H1 (cell line): ENCODE data around the gene RARA. TPM values are rescaled to one million over a fixed set of nuclear protein-coding genes. Genes with fewer than 3 reads are reported as not detected.
"Not testable (repeated sequence)": the region's sequence is repeated elsewhere in the genome, so short reads cannot be mapped to it uniquely, and the experiment has no call there.

Source experiments
- CTCF ChIA-PET: fragments of 300-600 bp; sonication (Branson Sonifier 250); formaldehyde crosslinking; loops from one replicate; lab custom pipeline; 2021; ENCODE audit not compliant: partially characterized antibody; lab: Charles Lee
- POLR2A ChIA-PET: fragments of 300-600 bp; sonication (Branson Sonifier 250); formaldehyde crosslinking; loops from one replicate; lab custom pipeline; 2021; ENCODE audit warnings: inconsistent platforms; ENCODE audit not compliant: partially characterized antibody; lab: Charles Lee
- DNase-seq, 2 experiments: peaks; one replicate each; pipeline versions ENCODE4 v3.0.0 to v3.0.0-alpha.2; 2010 to 2022; ENCODE audit warnings: low spot score in 2 of 2, low read depth in 1 of 2, mixed read lengths in 1 of 2
- FAIRE-seq: peaks from 2 replicates; lab custom pipeline; 2011; peaks lifted over from hg19 to GRCh38; lab: Jason Lieb, UNC
- H2AFZ ChIP-seq: 2 replicates; pipeline ENCODE4 v1.8.1; 2012; ENCODE audit warnings: low read length, inconsistent platforms
- H2AK5ac ChIP-seq: 2 replicates; pipeline ENCODE4 v1.6.1; 2013; ENCODE audit warnings: low read depth, low read length
- H2BK120ac ChIP-seq: replicated peaks from 2 replicates; pipeline ENCODE3; 2013; ENCODE audit warnings: low read depth, low read length, inconsistent platforms
- H2BK12ac ChIP-seq: 2 replicates; pipeline ENCODE4 v1.6.1; 2013; ENCODE audit warnings: low read depth, low read length
- H2BK15ac ChIP-seq: 2 replicates; pipeline ENCODE4 v1.6.1; 2013; ENCODE audit warnings: low read length
- H2BK20ac ChIP-seq: 2 replicates; pipeline ENCODE4 v1.6.1; 2013; ENCODE audit warnings: low read length
- H2BK5ac ChIP-seq: 2 replicates; pipeline ENCODE4 v1.6.1; 2013; ENCODE audit warnings: low read depth, low read length
- H3K14ac ChIP-seq: 2 replicates; pipeline ENCODE4 v1.6.1; 2013; ENCODE audit warnings: inconsistent platforms; ENCODE audit not compliant: insufficient read length
- H3K18ac ChIP-seq: 2 replicates; pipeline ENCODE4 v1.6.1; 2013; ENCODE audit warnings: low read length; ENCODE audit errors: extremely low read depth
- H3K23ac ChIP-seq: 2 replicates; pipeline ENCODE4 v1.6.1; 2013; ENCODE audit warnings: inconsistent platforms; ENCODE audit not compliant: insufficient read length
- H3K23me2 ChIP-seq: 2 replicates; pipeline ENCODE4 v1.6.1; 2013; ENCODE audit warnings: low read depth, low read length
- H3K27ac ChIP-seq: 2 replicates; pipeline ENCODE4 v1.6.1; 2011; ENCODE audit warnings: low read depth, low read length, inconsistent platforms
- H3K27me3 ChIP-seq, 4 experiments: replicated peaks in 1 of 4; 1 replicate in 1 of 4; 2 replicates in 3 of 4; pipeline versions ENCODE4 v1.6.1 to v1.8.1; 2011 to 2013; ENCODE audit warnings: low read length in 3 of 4, mild to moderate bottlenecking in 3 of 4, inconsistent platforms in 2 of 4, mixed read lengths in 2 of 4, moderate library complexity in 1 of 4; ENCODE audit not compliant: control insufficient read depth in 3 of 4, insufficient read depth in 3 of 4; ENCODE audit errors: extremely low read depth in 1 of 4
- H3K36me3 ChIP-seq, 4 experiments: 2 replicates each; pipeline versions ENCODE4 v1.6.1 to v1.8.1; 2011 to 2013; ENCODE audit warnings: mild to moderate bottlenecking in 4 of 4, low read length in 3 of 4, moderate library complexity in 2 of 4, control low read depth in 1 of 4, inconsistent platforms in 1 of 4; ENCODE audit not compliant: insufficient read depth in 4 of 4, control insufficient read depth in 2 of 4
- H3K4ac ChIP-seq: replicated peaks from 2 replicates; pipeline ENCODE3; 2013; ENCODE audit warnings: low read length, low read depth, mixed read lengths, inconsistent platforms; ENCODE audit not compliant: insufficient read length
- H3K4me1 ChIP-seq, 4 experiments: replicated peaks in 1 of 4; 1 replicate in 1 of 4; 2 replicates in 3 of 4; pipeline versions ENCODE4 v1.6.1 to v1.8.1; 2011 to 2013; ENCODE audit warnings: low read length in 3 of 4, inconsistent platforms in 2 of 4, mixed read lengths in 1 of 4; ENCODE audit not compliant: insufficient read depth in 4 of 4, control insufficient read depth in 3 of 4
- H3K4me2 ChIP-seq, 2 experiments: 2 replicates each; pipeline versions ENCODE4 v1.6.1 to v1.8.1; 2011 to 2013; ENCODE audit warnings: low read depth in 2 of 2, low read length in 2 of 2, control low read depth in 1 of 2, inconsistent platforms in 1 of 2, mild to moderate bottlenecking in 1 of 2; ENCODE audit not compliant: insufficient read depth in 1 of 2
- H3K4me3 ChIP-seq, 4 experiments: fragments of 200-600, 300-600 bp in 1 of 4; sonication (generic), shearing (Covaris generic), sonication (Bioruptor Twin) in 1 of 4; 2 replicates each; pipeline versions ENCODE4 v1.5.1 to v1.8.1; 2011 to 2016; ENCODE audit warnings: low read length in 4 of 4, low read depth in 3 of 4, control low read depth in 2 of 4, inconsistent platforms in 2 of 4, mild to moderate bottlenecking in 2 of 4, mixed read lengths in 1 of 4, moderate library complexity in 1 of 4; ENCODE audit not compliant: insufficient read depth in 2 of 4; ENCODE audit errors: extremely low read depth in 1 of 4
- H3K56ac ChIP-seq: replicated peaks from 2 replicates; pipeline ENCODE3; 2013; ENCODE audit warnings: low read depth, mild to moderate bottlenecking, mixed read lengths, low read length, inconsistent platforms; ENCODE audit not compliant: insufficient read length
- H3K79me1 ChIP-seq: 2 replicates; pipeline ENCODE4 v1.6.1; 2013; ENCODE audit warnings: low read depth, low read length, control low read depth
- H3K79me2 ChIP-seq, 2 experiments: 2 replicates each; pipeline versions ENCODE4 v1.6.1 to v1.8.1; 2012 to 2013; ENCODE audit warnings: low read length in 2 of 2, mild to moderate bottlenecking in 2 of 2, inconsistent platforms in 1 of 2; ENCODE audit not compliant: insufficient read depth in 2 of 2, control insufficient read depth in 1 of 2
- H3K9ac ChIP-seq, 4 experiments: replicated peaks in 1 of 4; 1 replicate in 1 of 4; 2 replicates in 3 of 4; pipeline versions ENCODE4 v1.6.1 to v1.8.1; 2011 to 2013; ENCODE audit warnings: low read depth in 3 of 4, low read length in 3 of 4, control low read depth in 2 of 4, mild to moderate bottlenecking in 2 of 4, moderate library complexity in 2 of 4, inconsistent platforms in 1 of 4; ENCODE audit errors: extremely low read depth in 1 of 4
- H3K9me3 ChIP-seq, 2 experiments: 2 replicates each; pipeline versions ENCODE4 v1.6.1 to v1.8.1; 2012 to 2013; ENCODE audit warnings: mild to moderate bottlenecking in 2 of 2, moderate library complexity in 2 of 2, control low read depth in 1 of 2, inconsistent platforms in 1 of 2, low read depth in 1 of 2, low read length in 1 of 2, mixed read lengths in 1 of 2; ENCODE audit not compliant: insufficient read depth in 2 of 2
- H4K20me1 ChIP-seq, 2 experiments: replicated peaks in 1 of 2; 2 replicates each; pipeline versions ENCODE3 to v1.8.1; 2011 to 2013; ENCODE audit warnings: inconsistent platforms in 2 of 2, low read length in 2 of 2, mild to moderate bottlenecking in 1 of 2; ENCODE audit not compliant: insufficient read depth in 2 of 2, control insufficient read depth in 1 of 2
- H4K5ac ChIP-seq: 2 replicates; pipeline ENCODE4 v1.6.1; 2013; ENCODE audit warnings: low read length, low read depth, mixed read lengths, inconsistent platforms; ENCODE audit not compliant: insufficient read length
- H4K8ac ChIP-seq: 2 replicates; pipeline ENCODE4 v1.8.0; 2013; ENCODE audit warnings: mild to moderate bottlenecking, moderate library complexity, low read length, inconsistent platforms; ENCODE audit not compliant: insufficient read depth; ENCODE audit errors: extremely low read depth
- H4K91ac ChIP-seq: replicated peaks from 2 replicates; pipeline ENCODE3; 2013; ENCODE audit warnings: low read length, mixed read lengths, inconsistent platforms; ENCODE audit not compliant: insufficient read length
- WGBS, 2 experiments: shearing (Covaris generic) in 1 of 2; methylation state at CpG; one replicate each; pipeline versions ENCODE4 v1.1.6 to v1.1.7; 2013 to 2015; ENCODE audit warnings: low lambda C conversion rate in 2 of 2, mixed read lengths in 2 of 2, inconsistent platforms in 1 of 2, low coverage in 1 of 2, missing lambda C conversion rate in 1 of 2; ENCODE audit not compliant: insufficient replicate concordance in 2 of 2, insufficient coverage in 1 of 2, insufficient read length in 1 of 2; ENCODE audit errors: extremely low coverage in 1 of 2, missing lambda C conversion rate in 1 of 2; 5-methylcytosine and 5-hydroxymethylcytosine counted together
- polyA plus RNA-seq, 7 experiments: library from polyadenylated mRNA; depleted of rRNA in 3 of 7; stranded (reverse) in 5 of 7; unstranded in 2 of 7; fragments of >200 nt in 5 of 7; fragments of 200-250 nt in 2 of 7; gene quantifications; 1 replicate in 5 of 7; 2 replicates in 1 of 7; 4 replicates in 1 of 7; pipeline versions ENCODE4 v1.2.1 to v1.2.3, GENCODE V29; 2011 to 2013; ENCODE audit warnings: missing spikeins in 2 of 7, mixed read lengths in 2 of 7
- total RNA-seq: library from RNA; stranded (reverse); fragmentation: NEBNext Ultra II Directional; extraction: Animal tissue kit (Norgen Biotek cat#: 25700); gene quantifications from 2 replicates; pipeline ENCODE4 v1.2.1, GENCODE V29; 2021

Gene RARA
- total and polyA plus RNA-seq, 2 of the 8 experiments (the other 6 are each of a cell fraction or from before 2014, with no cell fraction given): 4.4 to 16.5 TPM

GRCh38 chr17:40375786-40376185, 66.8 kb downstream of the RARA start:
- 96% methylated on average over 12 of the region's 21 CpGs; no CpG with 5 or more reads in 1 of the 2 experiments for WGBS, 2 experiments
- H2BK5ac ChIP-seq, H4K91ac ChIP-seq, H4K8ac ChIP-seq, H4K20me1 ChIP-seq, H3K4ac ChIP-seq, H4K5ac ChIP-seq, H3K9me3 ChIP-seq, FAIRE-seq, H3K4me1 ChIP-seq, H3K27me3 ChIP-seq, H3K4me3 ChIP-seq, H2BK20ac ChIP-seq, H3K27ac ChIP-seq, H3K23me2 ChIP-seq, H3K79me2 ChIP-seq, H2AK5ac ChIP-seq, H3K4me2 ChIP-seq, H3K79me1 ChIP-seq, H3K18ac ChIP-seq, H2BK12ac ChIP-seq, H2BK15ac ChIP-seq, H3K56ac ChIP-seq, H2AFZ ChIP-seq, H3K9ac ChIP-seq, H2BK120ac ChIP-seq, H3K23ac ChIP-seq, H3K36me3 ChIP-seq, H3K14ac ChIP-seq, DNase-seq: not testable (repeated sequence)
- ChIA-PET CTCF (interaction anchor here (1.1 to 3.9 kb wide), 6 partner anchors 11 to 66 kb away, joined by 3 to 28 read pairs (median 6); partner anchors contain the start of gene GJD3), POLR2A (interaction anchor here (1.2 to 2.8 kb wide), 5 partner anchors 10 to 73 kb away, joined by 4 to 8 read pairs (median 6); no protein-coding TSS in a partner anchor)

- not testable (repeated sequence) for H3K4me1 ChIP-seq, FAIRE-seq
These were observed 67.6 kb downstream of the RARA start for GRCh38 chr17:40376541-40376940.

More at GRCh38 chr17:40376541-40376940, 67.6 kb downstream of the RARA start:
- H4K20me1 ChIP-seq, H3K79me2 ChIP-seq, H2BK20ac ChIP-seq, H3K27me3 ChIP-seq, H3K4me2 ChIP-seq, H3K36me3 ChIP-seq, H2AFZ ChIP-seq, H3K27ac ChIP-seq, H2BK5ac ChIP-seq, H2BK15ac ChIP-seq, H3K79me1 ChIP-seq, H3K23ac ChIP-seq, H4K91ac ChIP-seq, H3K4me3 ChIP-seq, H4K5ac ChIP-seq, H3K23me2 ChIP-seq, H2BK120ac ChIP-seq, H3K9ac ChIP-seq, H3K14ac ChIP-seq, DNase-seq, H3K56ac ChIP-seq, H2AK5ac ChIP-seq, H4K8ac ChIP-seq, H3K9me3 ChIP-seq, H2BK12ac ChIP-seq, H3K18ac ChIP-seq, H3K4ac ChIP-seq: not testable (repeated sequence)
- CTCF ChIA-PET: interaction anchor here (0.7 to 3.9 kb wide), 10 partner anchors 8 to 183 kb away, joined by 3 to 28 read pairs (median 3); partner anchors contain the start of gene GJD3
- WGBS, 2 experiments: 83% methylated on average over 6 of the region's 6 CpGs; no CpG with 5 or more reads in 1 of the 2 experiments
- POLR2A ChIA-PET: interaction anchor here (0.9 to 2.8 kb wide), 5 partner anchors 9 to 33 kb away, joined by 3 to 8 read pairs (median 6); no protein-coding TSS in a partner anchor
